Gastrocnemius medialis (tissue), 4 donors: ENCODE results near the gene IGSF21.

ENCODE experiments used
- POLR2A ChIP-seq, 2 donors: fragments of 450-650 bp; IDR thresholded peaks; one replicate each; pipeline ENCODE4 v1.6.1; 2017; ENCODE audit warnings: antibody characterized with exemption in 2 of 2, mild to moderate bottlenecking in 2 of 2, moderate library complexity in 2 of 2
- TF ChIP-seq, protein P1 (sequence below), 5 experiments: fragments of 450-650 bp in 3 of 5; fragments of 200-600 bp in 2 of 5; sonication (generic) in 2 of 5; IDR thresholded peaks in 4 of 5; conservative IDR thresholded peaks in 1 of 5; 1 replicate in 4 of 5; 2 replicates in 1 of 5; pipeline ENCODE4 v1.5.1; 2016 to 2019; ENCODE audit warnings: antibody characterized with exemption in 5 of 5, mild to moderate bottlenecking in 3 of 5, moderate library complexity in 3 of 5

DNA sequence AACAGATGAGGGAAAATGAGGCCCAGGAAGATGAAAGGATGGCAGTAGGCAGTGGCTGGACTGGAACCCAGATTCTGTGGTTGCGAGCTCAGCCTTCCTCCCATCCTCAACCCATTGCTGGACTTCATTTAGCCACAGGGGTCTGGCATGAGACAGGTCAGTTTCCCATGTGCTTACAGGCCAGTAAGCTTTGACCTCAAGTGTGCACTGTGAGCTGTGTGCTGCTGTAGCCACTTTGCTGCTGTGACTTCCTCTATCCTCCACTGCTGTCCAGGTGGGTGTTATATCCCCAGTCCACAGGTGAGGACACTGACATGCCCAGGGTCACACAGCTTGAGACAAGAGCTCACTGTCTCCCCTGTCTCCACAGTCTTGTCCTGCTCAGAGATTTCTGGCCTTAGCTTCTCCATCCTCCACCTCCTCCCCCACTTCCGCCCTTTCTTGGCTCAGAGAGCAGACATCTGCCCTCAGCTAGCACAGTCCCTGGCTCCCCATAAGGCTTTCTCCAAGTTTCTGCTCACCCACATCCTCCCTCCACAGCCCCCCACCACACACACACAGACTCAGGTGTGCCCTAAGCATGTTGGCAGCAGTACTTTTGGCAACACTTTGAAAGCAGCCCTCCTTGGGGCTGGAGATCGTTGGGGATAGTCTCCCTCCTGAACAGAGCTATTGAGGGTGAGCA, 7.3 kb downstream of the IGSF21 start:
- TF ChIP-seq, protein P1, sequence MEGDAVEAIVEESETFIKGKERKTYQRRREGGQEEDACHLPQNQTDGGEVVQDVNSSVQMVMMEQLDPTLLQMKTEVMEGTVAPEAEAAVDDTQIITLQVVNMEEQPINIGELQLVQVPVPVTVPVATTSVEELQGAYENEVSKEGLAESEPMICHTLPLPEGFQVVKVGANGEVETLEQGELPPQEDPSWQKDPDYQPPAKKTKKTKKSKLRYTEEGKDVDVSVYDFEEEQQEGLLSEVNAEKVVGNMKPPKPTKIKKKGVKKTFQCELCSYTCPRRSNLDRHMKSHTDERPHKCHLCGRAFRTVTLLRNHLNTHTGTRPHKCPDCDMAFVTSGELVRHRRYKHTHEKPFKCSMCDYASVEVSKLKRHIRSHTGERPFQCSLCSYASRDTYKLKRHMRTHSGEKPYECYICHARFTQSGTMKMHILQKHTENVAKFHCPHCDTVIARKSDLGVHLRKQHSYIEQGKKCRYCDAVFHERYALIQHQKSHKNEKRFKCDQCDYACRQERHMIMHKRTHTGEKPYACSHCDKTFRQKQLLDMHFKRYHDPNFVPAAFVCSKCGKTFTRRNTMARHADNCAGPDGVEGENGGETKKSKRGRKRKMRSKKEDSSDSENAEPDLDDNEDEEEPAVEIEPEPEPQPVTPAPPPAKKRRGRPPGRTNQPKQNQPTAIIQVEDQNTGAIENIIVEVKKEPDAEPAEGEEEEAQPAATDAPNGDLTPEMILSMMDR (IDR thresholded peaks at IDR 0.05 in 4 of 5, conservative IDR thresholded peaks at IDR 0.05 in 1 of 5), result no peak
- TF ChIP-seq POLR2A (IDR thresholded peaks at IDR 0.05), result no peak
